Endothelial cell of umbilical vein (primary cell): Measurements from ENCODE around the gene ARID5A. TPM values are rescaled to one million over a fixed set of nuclear protein-coding genes. Genes with fewer than 3 reads are reported as not detected.

Experiments used
- BruUV-seq: library from RNA; stranded (reverse); fragments of 400-500 nt; replicated peaks from 2 replicates; lab custom pipeline; 2021; lab: Mats Ljungman, UMichigan
- CTCF ChIA-PET: fragments of 300-600, 350-600 bp; sonication (Branson Sonifier 250); formaldehyde crosslinking; loops from one replicate; lab custom pipeline; 2021; ENCODE audit warnings: antibody characterized with exemption, inconsistent platforms; lab: Charles Lee
- POLR2A ChIA-PET: fragments of 300-600, 350-600 bp; sonication (Branson Sonifier 250); formaldehyde crosslinking; loops from one replicate; lab custom pipeline; 2021; ENCODE audit warnings: antibody characterized with exemption, inconsistent platforms; lab: Charles Lee
- DNase-seq: peaks from one replicate; pipeline ENCODE4 v3.0.0-alpha.2; 2011; ENCODE audit warnings: low read depth, low spot score
- FAIRE-seq: peaks from 2 replicates; lab custom pipeline; 2011; peaks lifted over from hg19 to GRCh38; lab: Jason Lieb, UNC
- H2AFZ ChIP-seq: 2 replicates; pipeline ENCODE4 v1.6.0; 2012; ENCODE audit warnings: low read depth, low read length, control low read depth, inconsistent platforms
- H3K27ac ChIP-seq: 2 replicates; pipeline ENCODE4 v1.5.1; 2011; ENCODE audit warnings: low read depth, mild to moderate bottlenecking, control low read depth, low read length, moderate library complexity; ENCODE audit not compliant: insufficient read depth
- H3K27me3 ChIP-seq, 2 experiments: 2 replicates each; pipeline versions ENCODE4 v1.6.0 to v1.6.1; 2011; ENCODE audit warnings: low read length in 2 of 2, mixed read lengths in 1 of 2; ENCODE audit not compliant: control insufficient read depth in 2 of 2, insufficient read depth in 2 of 2
- H3K36me3 ChIP-seq, 2 experiments: 2 replicates in 1 of 2; 3 replicates in 1 of 2; pipeline ENCODE4 v1.5.1; 2011; ENCODE audit warnings: low read length in 2 of 2, mild to moderate bottlenecking in 1 of 2, moderate library complexity in 1 of 2; ENCODE audit not compliant: control insufficient read depth in 2 of 2, insufficient read depth in 2 of 2; ENCODE audit errors: extremely low read depth in 1 of 2
- H3K4me1 ChIP-seq: 3 replicates; pipeline ENCODE4 v1.5.1; 2011; ENCODE audit warnings: mild to moderate bottlenecking, low read length; ENCODE audit not compliant: control insufficient read depth, insufficient read depth; ENCODE audit errors: extremely low read depth
- H3K4me2 ChIP-seq: 2 replicates; pipeline ENCODE4 v1.6.1; 2011; ENCODE audit warnings: low read length, control low read depth, mixed read lengths; ENCODE audit not compliant: insufficient read depth
- H3K4me3 ChIP-seq, 3 experiments: fragments of 200-600 bp in 1 of 3; sonication (generic), shearing (Covaris generic) in 1 of 3; replicated peaks in 1 of 3; 2 replicates each; pipeline ENCODE4 v1.5.1; 2011 to 2016; ENCODE audit warnings: control low read depth in 3 of 3, low read length in 3 of 3, mild to moderate bottlenecking in 2 of 3, inconsistent platforms in 1 of 3, low read depth in 1 of 3, moderate library complexity in 1 of 3; ENCODE audit not compliant: insufficient read depth in 1 of 3
- H3K79me2 ChIP-seq: 2 replicates; pipeline ENCODE4 v1.6.0; 2012; ENCODE audit warnings: low read length, inconsistent platforms; ENCODE audit not compliant: control insufficient read depth, insufficient read depth
- H3K9ac ChIP-seq: replicated peaks from 2 replicates; pipeline ENCODE3; 2011; ENCODE audit warnings: low read length, control low read depth; ENCODE audit not compliant: insufficient read depth; ENCODE audit errors: extremely low read depth
- H3K9me1 ChIP-seq: replicated peaks from 3 replicates; pipeline ENCODE4 v1.6.0; 2011; ENCODE audit warnings: mild to moderate bottlenecking, low read length; ENCODE audit not compliant: control insufficient read depth, insufficient read depth; ENCODE audit errors: extremely low read depth
- H3K9me3 ChIP-seq: replicated peaks from 2 replicates; pipeline ENCODE4 v1.5.1; 2012; ENCODE audit warnings: low read length, inconsistent platforms; ENCODE audit not compliant: control insufficient read depth, insufficient read depth
- H4K20me1 ChIP-seq: replicated peaks from 2 replicates; pipeline ENCODE3; 2011; ENCODE audit warnings: mild to moderate bottlenecking, low read length; ENCODE audit not compliant: control insufficient read depth, insufficient read depth; ENCODE audit errors: extremely low read depth
- EZH2 ChIP-seq: IDR thresholded peaks from 2 replicates; pipeline ENCODE4 v1.6.1; 2012; ENCODE audit warnings: borderline replicate concordance, low read depth, mild to moderate bottlenecking, moderate library complexity, low read length, inconsistent platforms; ENCODE audit not compliant: severe bottlenecking
- FOS ChIP-seq: IDR thresholded peaks from 2 replicates; pipeline ENCODE4 v1.6.1; 2011; ENCODE audit warnings: mild to moderate bottlenecking, low read length, moderate library complexity, borderline replicate concordance; ENCODE audit not compliant: insufficient read depth
- GATA2 ChIP-seq: IDR thresholded peaks from 2 replicates; pipeline ENCODE4 v1.7.0; 2011; ENCODE audit warnings: low read depth, mild to moderate bottlenecking, moderate library complexity, mixed read lengths, low read length; ENCODE audit not compliant: insufficient read length, insufficient read depth
- JUN ChIP-seq: IDR thresholded peaks from 2 replicates; pipeline ENCODE4 v1.6.1; 2011; ENCODE audit warnings: borderline replicate concordance, low read depth; ENCODE audit not compliant: insufficient read length, insufficient read depth
- POLR2A ChIP-seq: IDR thresholded peaks from 2 replicates; pipeline ENCODE4 v1.6.1; 2012; ENCODE audit warnings: low read depth, mild to moderate bottlenecking, control low read depth, low read length
- dilution Hi-C: fragments of 300-500 bp; cut with MboI; formaldehyde crosslinking; loops from one replicate; pipeline ENCODE4 v1.15.0; 2019; ENCODE audit warnings: low sequenced_read_pairs; ENCODE audit not compliant: extremely low pct_ligation_motif_present
- intact Hi-C: fragments of 100-400 bp; cut with micrococcal nuclease; formaldehyde crosslinking; loops from one replicate; pipeline ENCODE4 v1.10.0; 2022
- polyA plus RNA-seq, 4 experiments: library from polyadenylated mRNA; depleted of rRNA in 3 of 4; stranded (reverse) in 3 of 4; unstranded in 1 of 4; fragments of >200 nt; gene quantifications; 2 replicates each; pipeline versions ENCODE4 v1.2.1 to v1.2.3, GENCODE V29; 2011 to 2012; ENCODE audit warnings: missing spikeins in 1 of 4
- total RNA-seq: library from RNA; stranded (reverse); gene quantifications from 2 replicates; pipeline ENCODE4 v1.2.3, GENCODE V29; 2021
- TF ChIP-seq, protein P1 (sequence below): IDR thresholded peaks from 2 replicates; pipeline ENCODE4 v1.6.1; 2011; ENCODE audit not compliant: insufficient read depth, insufficient read length
- TF ChIP-seq, protein P2 (sequence below), 2 donors: IDR thresholded peaks; 1 replicate in 1 of 2; 2 replicates in 1 of 2; pipeline ENCODE4 v1.5.1; 2011; ENCODE audit warnings: low read length in 2 of 2, mild to moderate bottlenecking in 2 of 2, moderate library complexity in 2 of 2, control low read depth in 1 of 2, inconsistent platforms in 1 of 2, low read depth in 1 of 2; ENCODE audit not compliant: insufficient read depth in 1 of 2; ENCODE audit errors: extremely low read depth in 1 of 2

Gene ARID5A
- total and polyA plus RNA-seq, 2 donors (not counting 3 experiments of a cell fraction or from before 2014, with no cell fraction given): 18.0 to 24.7 TPM

DNA sequence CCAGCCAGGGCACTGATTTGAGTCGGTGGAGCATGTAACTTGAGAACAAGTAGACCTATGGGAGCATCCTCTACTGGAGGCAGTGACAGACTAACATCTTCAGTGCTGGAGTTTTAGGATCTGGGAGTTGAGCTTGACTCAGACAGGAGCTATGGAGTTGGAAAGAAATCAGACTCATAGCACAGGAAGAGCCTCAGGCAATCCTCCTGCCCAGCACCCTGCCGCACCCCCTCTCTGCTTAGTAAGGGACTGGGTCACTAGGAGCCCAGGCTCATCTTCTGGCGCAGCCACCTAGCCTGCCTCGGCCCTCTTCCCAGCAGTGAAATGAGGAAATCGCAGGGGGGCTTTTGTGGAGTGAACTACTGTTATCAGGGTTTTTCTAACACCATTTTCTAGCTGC, 3.6 kb downstream of the ARID5A start:
- Histone ChIP-seq H3K36me3 (peaks cover 0 to 7% of the 10 kb centered on the region in 2 experiments), H3K4me3 (no peak overlapping the region), H3K9ac (no peak overlapping the region), H3K4me2 (no peak overlapping the region), H3K9me1 (no peaks in the 10 kb centered on the region), H3K27me3 (no peaks in the 10 kb centered on the region), H3K4me1 (peaks cover 22% of the 10 kb centered on the region), H4K20me1 (peaks cover 2% of the 10 kb centered on the region), H3K9me3 (no peaks in the 10 kb centered on the region), H3K79me2 (peaks cover 37% of the 10 kb centered on the region), H2AFZ (no peak overlapping the region), H3K27ac (no peak overlapping the region)
- DNase-seq (no peak), FAIRE-seq (no peak)
- intact Hi-C loops (no loop called here), dilution Hi-C loops (no loop called here)
- no TSS peak for BruUV-seq
- ChIA-PET POLR2A (interaction anchor here (0.7 to 2.5 kb wide), 2 partner anchors 14 to 106 kb away, joined by 3 to 8 read pairs; no protein-coding TSS in a partner anchor), CTCF (interaction anchor here (1.4 to 8.7 kb wide), 2 partner anchors 12 to 13 kb away, joined by 5 to 130 read pairs; no protein-coding TSS in a partner anchor)
- TF ChIP-seq POLR2A (no peak), FOS (no peak), JUN (no peak), EZH2 (no peak), GATA2 (no peak)
- TF ChIP-seq, protein P1, sequence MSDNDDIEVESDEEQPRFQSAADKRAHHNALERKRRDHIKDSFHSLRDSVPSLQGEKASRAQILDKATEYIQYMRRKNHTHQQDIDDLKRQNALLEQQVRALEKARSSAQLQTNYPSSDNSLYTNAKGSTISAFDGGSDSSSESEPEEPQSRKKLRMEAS: no peak
- TF ChIP-seq, protein P2, sequence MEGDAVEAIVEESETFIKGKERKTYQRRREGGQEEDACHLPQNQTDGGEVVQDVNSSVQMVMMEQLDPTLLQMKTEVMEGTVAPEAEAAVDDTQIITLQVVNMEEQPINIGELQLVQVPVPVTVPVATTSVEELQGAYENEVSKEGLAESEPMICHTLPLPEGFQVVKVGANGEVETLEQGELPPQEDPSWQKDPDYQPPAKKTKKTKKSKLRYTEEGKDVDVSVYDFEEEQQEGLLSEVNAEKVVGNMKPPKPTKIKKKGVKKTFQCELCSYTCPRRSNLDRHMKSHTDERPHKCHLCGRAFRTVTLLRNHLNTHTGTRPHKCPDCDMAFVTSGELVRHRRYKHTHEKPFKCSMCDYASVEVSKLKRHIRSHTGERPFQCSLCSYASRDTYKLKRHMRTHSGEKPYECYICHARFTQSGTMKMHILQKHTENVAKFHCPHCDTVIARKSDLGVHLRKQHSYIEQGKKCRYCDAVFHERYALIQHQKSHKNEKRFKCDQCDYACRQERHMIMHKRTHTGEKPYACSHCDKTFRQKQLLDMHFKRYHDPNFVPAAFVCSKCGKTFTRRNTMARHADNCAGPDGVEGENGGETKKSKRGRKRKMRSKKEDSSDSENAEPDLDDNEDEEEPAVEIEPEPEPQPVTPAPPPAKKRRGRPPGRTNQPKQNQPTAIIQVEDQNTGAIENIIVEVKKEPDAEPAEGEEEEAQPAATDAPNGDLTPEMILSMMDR (IDR thresholded peaks at IDR 0.05; ENCODE audit: extremely low read depth in 1 of 2, insufficient read depth in 1 of 2, low read depth in 1 of 2, low read length in 2 of 2): no peak
